GM12872 (cell line): ENCODE measurements around the gene DNASE1L2.

ENCODE experiments used
- CTCF ChIP-seq: IDR thresholded peaks from 3 replicates; pipeline ENCODE4 v1.5.1; 2011; ENCODE audit warnings: low read depth, mild to moderate bottlenecking, low read length, moderate library complexity; ENCODE audit not compliant: insufficient read depth

The DNASE1L2 gene

GRCh38 chr16:2229091-2229490 is 7.2 kb upstream of the DNASE1L2 start:
- TF ChIP-seq CTCF = no peak

- TF ChIP-seq CTCF = no peak
Measured at GRCh38 chr16:2229632-2230250, 6.5 kb upstream of the DNASE1L2 start.

- TF ChIP-seq CTCF = no peak
Measured at GRCh38 chr16:2230376-2230775, 5.9 kb upstream of the DNASE1L2 start.

- TF ChIP-seq CTCF = no peak
Measured at GRCh38 chr16:2231016-2231931, 5.0 kb upstream of the DNASE1L2 start.

- no peak for TF ChIP-seq CTCF
Measured at GRCh38 chr16:2232094-2232990, 3.9 kb upstream of the DNASE1L2 start.

- TF ChIP-seq CTCF = no peak
Measured at GRCh38 chr16:2233046-2233775, 3.0 kb upstream of the DNASE1L2 start.
